Renal cortical epithelial cell (primary cell): ENCODE measurements around the gene HHAT. TPM values are rescaled to one million over a fixed set of nuclear protein-coding genes. Genes with fewer than 3 reads are reported as not detected.

Experiments
- DNase-seq: peaks from one replicate; pipeline ENCODE4 v3.0.0-alpha.2; 2011; ENCODE audit warnings: low read depth
- total RNA-seq: library from RNA; depleted of rRNA; stranded (reverse); fragments of >200 nt; gene quantifications from 2 replicates; pipeline ENCODE4 v1.2.3, GENCODE V29; 2014

HHAT gene
- total RNA-seq, 1 donor from 2014 or later: 33.5 TPM

GRCh38 chr1:210540288-210540687 is 211.6 kb downstream of the HHAT start:
- DNase-seq: no peak

- peak; percentile 48 for DNase-seq
These were observed 213.1 kb downstream of the HHAT start for GRCh38 chr1:210541680-210542358.

- DNase-seq: no peak
These were observed 223.2 kb downstream of the HHAT start for GRCh38 chr1:210551899-210552298.

GRCh38 chr1:210553711-210554110 is 225.0 kb downstream of the HHAT start:
- DNase-seq: no peak

- DNase-seq: no peak
These were observed 225.7 kb downstream of the HHAT start for GRCh38 chr1:210554382-210554781.

GRCh38 chr1:210556475-210556874 is 227.8 kb downstream of the HHAT start:
- DNase-seq: no peak

- DNase-seq: no peak
These were observed 228.8 kb downstream of the HHAT start for GRCh38 chr1:210557426-210558077.

- peak; percentile 23 for DNase-seq
These were observed 229.6 kb downstream of the HHAT start for GRCh38 chr1:210558302-210558701.

GRCh38 chr1:210565306-210565705 is 236.6 kb downstream of the HHAT start:
- no peak for DNase-seq

- peak; percentile 32 for DNase-seq
These were observed 239.9 kb downstream of the HHAT start for GRCh38 chr1:210568631-210569030.

GRCh38 chr1:210570116-210570515 is 241.4 kb downstream of the HHAT start:
- no peak for DNase-seq

- no peak for DNase-seq
These were observed 242.9 kb downstream of the HHAT start for GRCh38 chr1:210571356-210572284.

- DNase-seq: no peak
These were observed 244.4 kb downstream of the HHAT start for GRCh38 chr1:210573141-210573540.

- DNase-seq: no peak
These were observed 253.7 kb downstream of the HHAT start for GRCh38 chr1:210582205-210582970.

GRCh38 chr1:210584439-210585113 is 255.9 kb downstream of the HHAT start:
- DNase-seq: peak; percentile 70

GRCh38 chr1:210586771-210587170 is 258.1 kb downstream of the HHAT start:
- DNase-seq: no peak

GRCh38 chr1:210587566-210587965 is 258.9 kb downstream of the HHAT start:
- DNase-seq: peak; percentile 69

GRCh38 chr1:210588357-210588756 is 259.7 kb downstream of the HHAT start:
- DNase-seq: no peak

- DNase-seq: no peak
These were observed 260.2 kb downstream of the HHAT start for GRCh38 chr1:210588946-210589345.

- no peak for DNase-seq
These were observed 262.5 kb downstream of the HHAT start for GRCh38 chr1:210591214-210591613.

- no peak for DNase-seq
These were observed 265.9 kb downstream of the HHAT start for GRCh38 chr1:210594605-210595004.
